IMR-90 (cell line): ENCODE measurements around the gene SLC25A11. TPM values are rescaled to one million over a fixed set of nuclear protein-coding genes. Genes with fewer than 3 reads are reported as not detected.
"Not testable (repeated sequence)": the region's sequence is repeated elsewhere in the genome, so short reads cannot be mapped to it uniquely, and the experiment has no call there.

ENCODE experiments used
- ATAC-seq: fragments of 200-7000 bp; cut with Tn5 transposase; 2 replicates; pipeline ENCODE4 v1.9.1; 2020; ENCODE audit warnings: low read depth, mild to moderate bottlenecking, moderate library complexity
- BruUV-seq: library from RNA; stranded (reverse); fragments of 400-500 nt; replicated peaks from 2 replicates; lab custom pipeline; 2021; lab: Mats Ljungman, UMichigan
- CTCF ChIA-PET: fragments of 300-600 bp; formaldehyde crosslinking; extraction: SDS; loops from one replicate; lab custom pipeline; 2021; ENCODE audit warnings: antibody characterized with exemption; lab: Yijun Ruan, JAX
- POLR2A ChIA-PET: fragments of 300-600 bp; sonication (Branson Sonifier 250); formaldehyde crosslinking; loops from one replicate; lab custom pipeline; 2022; ENCODE audit warnings: antibody characterized with exemption; ENCODE audit not compliant: unreplicated experiment; lab: Charles Lee
- DNase-seq: peaks from one replicate; pipeline ENCODE4 v3.0.0; 2013
- H2AFZ ChIP-seq: replicated peaks from 2 replicates; pipeline ENCODE3; 2013; ENCODE audit warnings: low read length, mild to moderate bottlenecking; ENCODE audit not compliant: poor library complexity
- H2AK5ac ChIP-seq: 2 replicates; pipeline ENCODE4 v1.6.1; 2013; ENCODE audit warnings: low read depth, low read length, inconsistent platforms
- H2AK9ac ChIP-seq: replicated peaks from 2 replicates; pipeline ENCODE3; 2013; ENCODE audit warnings: mild to moderate bottlenecking, low read depth, low read length, moderate library complexity; ENCODE audit not compliant: poor library complexity
- H2BK120ac ChIP-seq: 2 replicates; pipeline ENCODE4 v1.6.1; 2013; ENCODE audit warnings: low read depth, low read length, inconsistent platforms
- H2BK15ac ChIP-seq: 3 replicates; pipeline ENCODE4 v1.6.1; 2013; ENCODE audit warnings: low read depth, low read length, inconsistent platforms
- H2BK20ac ChIP-seq: 2 replicates; pipeline ENCODE4 v1.6.1; 2013; ENCODE audit warnings: low read depth, mild to moderate bottlenecking, inconsistent platforms, low read length, moderate library complexity
- H2BK5ac ChIP-seq: 2 replicates; pipeline ENCODE4 v1.6.1; 2013; ENCODE audit warnings: mild to moderate bottlenecking, low read depth, low read length, inconsistent platforms; ENCODE audit not compliant: poor library complexity, severe bottlenecking
- H3K14ac ChIP-seq: replicated peaks from 2 replicates; pipeline ENCODE4 v1.6.1; 2013; ENCODE audit warnings: low read depth, low read length, inconsistent platforms
- H3K18ac ChIP-seq: 2 replicates; pipeline ENCODE4 v1.6.1; 2013; ENCODE audit warnings: low read depth, low read length, control low read depth
- H3K23ac ChIP-seq: 2 replicates; pipeline ENCODE4 v1.6.1; 2013; ENCODE audit warnings: low read depth, low read length, inconsistent platforms
- H3K27ac ChIP-seq: 2 replicates; pipeline ENCODE4 v1.5.1; 2013; ENCODE audit warnings: mild to moderate bottlenecking, control low read depth, low read length; ENCODE audit not compliant: insufficient read depth
- H3K27me3 ChIP-seq: 2 replicates; pipeline ENCODE4 v1.6.1; 2013; ENCODE audit warnings: low read length; ENCODE audit not compliant: control insufficient read depth, insufficient read depth
- H3K36me3 ChIP-seq: 2 replicates; pipeline ENCODE4 v1.6.1; 2013; ENCODE audit warnings: low read length, mixed read lengths; ENCODE audit not compliant: control insufficient read depth, insufficient read depth
- H3K4ac ChIP-seq: 2 replicates; pipeline ENCODE4 v1.6.1; 2013; ENCODE audit warnings: low read depth, low read length, inconsistent platforms
- H3K4me1 ChIP-seq: 2 replicates; pipeline ENCODE4 v1.6.1; 2013; ENCODE audit warnings: low read length, mixed read lengths; ENCODE audit not compliant: control insufficient read depth, insufficient read depth
- H3K4me2 ChIP-seq: 2 replicates; pipeline ENCODE4 v1.6.1; 2013; ENCODE audit warnings: low read depth, mild to moderate bottlenecking, control low read depth, low read length, moderate library complexity
- H3K4me3 ChIP-seq: 2 replicates; pipeline ENCODE4 v1.5.1; 2013; ENCODE audit warnings: low read depth, mild to moderate bottlenecking, control low read depth, low read length, moderate library complexity; ENCODE audit not compliant: insufficient read depth
- H3K56ac ChIP-seq: 2 replicates; pipeline ENCODE4 v1.6.1; 2013; ENCODE audit warnings: low read length, inconsistent platforms; ENCODE audit not compliant: insufficient read depth; ENCODE audit errors: extremely low read depth
- H3K79me1 ChIP-seq, 2 experiments: 2 replicates each; pipeline ENCODE4 v1.6.1; 2013; ENCODE audit warnings: low read length in 2 of 2, inconsistent platforms in 1 of 2, low read depth in 1 of 2
- H3K9ac ChIP-seq: 2 replicates; pipeline ENCODE4 v1.6.1; 2013; ENCODE audit warnings: low read depth, low read length, control low read depth
- H3K9me1 ChIP-seq: 2 replicates; pipeline ENCODE4 v1.6.1; 2013; ENCODE audit warnings: low read length, inconsistent platforms; ENCODE audit not compliant: insufficient read depth
- H3K9me3 ChIP-seq: 2 replicates; pipeline ENCODE4 v1.6.1; 2013; ENCODE audit warnings: low read length; ENCODE audit not compliant: control insufficient read depth, insufficient read depth
- H4K20me1 ChIP-seq: 2 replicates; pipeline ENCODE4 v1.6.1; 2013; ENCODE audit warnings: low read length, inconsistent platforms; ENCODE audit not compliant: insufficient read depth
- H4K5ac ChIP-seq: 2 replicates; pipeline ENCODE4 v1.6.1; 2013; ENCODE audit warnings: mild to moderate bottlenecking, low read depth, low read length, control low read depth
- H4K8ac ChIP-seq, 2 experiments: 2 replicates each; pipeline ENCODE4 v1.6.1; 2013; ENCODE audit warnings: low read depth in 2 of 2, low read length in 2 of 2, control low read depth in 1 of 2, inconsistent platforms in 1 of 2
- H4K91ac ChIP-seq: 2 replicates; pipeline ENCODE4 v1.6.1; 2013; ENCODE audit warnings: low read depth, low read length, inconsistent platforms; ENCODE audit not compliant: insufficient read depth
- WGBS, 2 experiments: methylation state at CpG; one replicate each; pipeline versions ENCODE4 v1.1.5 to v1.1.7; 2013; ENCODE audit warnings: missing lambda C conversion rate in 2 of 2; ENCODE audit not compliant: insufficient read length in 1 of 2; ENCODE audit errors: extremely low coverage in 2 of 2; 5-methylcytosine and 5-hydroxymethylcytosine counted together
- dilution Hi-C: fragments of 300-500 bp; cut with HindIII; formaldehyde crosslinking; loops from one replicate; pipeline ENCODE4 v1.14.3; 2018; ENCODE audit warnings: low sequenced_read_pairs; ENCODE audit not compliant: unreplicated experiment
- in situ Hi-C: fragments of 300-500 bp; cut with MboI; formaldehyde crosslinking; loops from 3 replicates; pipeline ENCODE4 v1.14.3; 2019; ENCODE audit warnings: low sequenced_read_pairs, inconsistent platforms, mixed read lengths
- intact Hi-C: fragments of 100-400 bp; cut with micrococcal nuclease; formaldehyde crosslinking; loops from 2 replicates; pipeline ENCODE4 v1.10.0; 2022
- polyA plus RNA-seq, 3 experiments: library from polyadenylated mRNA; depleted of rRNA; stranded (reverse); fragments of >200 nt; gene quantifications; 2 replicates each; pipeline ENCODE4 v1.2.3, GENCODE V29; 2012; ENCODE audit warnings: low replicate concordance in 1 of 3
- total RNA-seq: library from RNA; depleted of rRNA; stranded (reverse); fragments of >200 nt; gene quantifications from 2 replicates; pipeline ENCODE4 v1.2.3, GENCODE V29; 2012

SLC25A11 gene
- total and polyA plus RNA-seq, 2 of the 4 experiments (the other 2 are of a cell fraction), result 35.0 to 62.2 TPM

- H3K14ac ChIP-seq, H3K4me1 ChIP-seq, H3K56ac ChIP-seq, H2BK15ac ChIP-seq, H2BK120ac ChIP-seq, H3K27ac ChIP-seq, H2AK5ac ChIP-seq, dilution Hi-C loops, ATAC-seq, H4K5ac ChIP-seq, intact Hi-C loops, H2AK9ac ChIP-seq, H4K8ac ChIP-seq, H4K20me1 ChIP-seq, H3K23ac ChIP-seq, H4K91ac ChIP-seq, POLR2A ChIA-PET, DNase-seq, H2BK5ac ChIP-seq, CTCF ChIA-PET, H3K27me3 ChIP-seq, H3K9me1 ChIP-seq, H2AFZ ChIP-seq, in situ Hi-C loops, H3K9me3 ChIP-seq, BruUV-seq, H3K4ac ChIP-seq, H3K4me3 ChIP-seq, H3K79me1 ChIP-seq, H2BK20ac ChIP-seq, H3K9ac ChIP-seq, H3K4me2 ChIP-seq, H3K36me3 ChIP-seq, H3K18ac ChIP-seq: not testable (repeated sequence)
- WGBS, 2 experiments, result 72% methylated on average over 5 of the region's 24 CpGs; no CpG with 5 or more reads in 1 of the 2 experiments
Measured at GRCh38 chr17:4926577-4927335, 13.1 kb downstream of the SLC25A11 start.
